K562 (cell line): ENCODE results near the gene UBXN11. TPM values are rescaled to one million over a fixed set of nuclear protein-coding genes. Genes with fewer than 3 reads are reported as not detected.

Experiments used
- CREB3 ChIP-seq: fragments of 450-650 bp; conservative IDR thresholded peaks from 2 replicates; pipeline ENCODE4 v1.6.1; 2016; ENCODE audit warnings: missing genetic modification characterization, low read depth, mild to moderate bottlenecking, missing compliant biosample characterization, moderate library complexity
- DPF2 ChIP-seq: fragments of 450-650 bp; IDR thresholded peaks from 2 replicates; pipeline ENCODE4 v1.6.1; 2016
- GATA2 ChIP-seq: sonication (generic); formaldehyde crosslinking; IDR thresholded peaks from 2 replicates; pipeline ENCODE4 v1.4.0; 2020; ENCODE audit warnings: mild to moderate bottlenecking, missing genetic modification reagents
- HSF4 ChIP-seq: fragments of 250-450 bp; sonication (Bioruptor Pico); IDR thresholded peaks from 2 replicates; pipeline ENCODE4 v2.1.2; 2022; ENCODE audit warnings: mild to moderate bottlenecking, moderate library complexity, borderline replicate concordance
- MTF1 ChIP-seq: fragments of 250-450 bp; sonication (Bioruptor Pico); IDR thresholded peaks from 2 replicates; pipeline ENCODE4 v1.9.0; 2021; ENCODE audit warnings: moderate library complexity, mild to moderate bottlenecking, inconsistent platforms, borderline replicate concordance
- NFE2 ChIP-seq: IDR thresholded peaks from 2 replicates; pipeline ENCODE4 v1.6.1; 2014; ENCODE audit warnings: antibody characterized with exemption, low read depth
- NR2C1 ChIP-seq, 2 experiments: fragments of 450-650 bp; IDR thresholded peaks; 2 replicates each; pipeline ENCODE4 v1.6.1; 2017; ENCODE audit warnings: mild to moderate bottlenecking in 2 of 2, antibody characterized with exemption in 1 of 2, inconsistent platforms in 1 of 2, missing compliant biosample characterization in 1 of 2, missing genetic modification characterization in 1 of 2
- TRIM24 ChIP-seq, 2 experiments: fragments of 450-650 bp; IDR thresholded peaks; 2 replicates each; pipeline ENCODE4 v1.6.1; 2016
- polyA plus RNA-seq, 8 experiments: library from polyadenylated mRNA; depleted of rRNA in 4 of 8; stranded (reverse) in 5 of 8; unstranded in 3 of 8; fragments of >200 nt; fragmentation: Nextera tagmentation in 2 of 8; fragmentation: Illumina TruSeq in 1 of 8; extraction: Ambion mirVana in 2 of 8; extraction: Trizol in 1 of 8; gene quantifications; 2 replicates each; pipeline versions ENCODE4 v1.2.1 to v1.2.3, GENCODE V29; 2011 to 2014; ENCODE audit warnings: inconsistent platforms in 1 of 8, missing spikeins in 1 of 8
- total RNA-seq, 7 experiments: library from RNA; depleted of rRNA in 6 of 7; stranded (reverse); fragments of >200 nt in 6 of 7; fragmentation: Illumina TruSeq in 2 of 7; extraction: Trizol in 2 of 7; gene quantifications; 2 replicates each; pipeline versions ENCODE4 v1.2.1 to v1.2.3, GENCODE V29; 2011 to 2021; ENCODE audit warnings: low replicate concordance in 1 of 7
- TF ChIP-seq, protein P1 (sequence below), 3 experiments: fragments of 200-800 bp in 1 of 3; fragments of 250-450 bp in 1 of 3; fragments of 450-650 bp in 1 of 3; sonication (Bioruptor Pico) in 1 of 3; sonication (Bioruptor generic) in 1 of 3; formaldehyde crosslinking in 1 of 3; IDR thresholded peaks; 2 replicates each; pipeline versions ENCODE4 v1.6.1 to v1.8.0; 2016 to 2022; ENCODE audit warnings: mild to moderate bottlenecking in 2 of 3, missing genetic modification characterization in 2 of 3, missing compliant biosample characterization in 1 of 3, moderate library complexity in 1 of 3
- TF ChIP-seq, protein P2 (sequence below), 2 experiments: IDR thresholded peaks; 2 replicates each; pipeline ENCODE4 v1.6.1; 2012; ENCODE audit warnings: improper control_type of control experiment in 2 of 2, low read depth in 2 of 2, low read length in 2 of 2, borderline replicate concordance in 1 of 2

The UBXN11 gene
- total and polyA plus RNA-seq, 9 of the 15 experiments (the other 6 are each of a cell fraction or from before 2014, with no cell fraction given) = 0.48 to 34.3 (median 11.3) TPM

- TF ChIP-seq, protein P1, sequence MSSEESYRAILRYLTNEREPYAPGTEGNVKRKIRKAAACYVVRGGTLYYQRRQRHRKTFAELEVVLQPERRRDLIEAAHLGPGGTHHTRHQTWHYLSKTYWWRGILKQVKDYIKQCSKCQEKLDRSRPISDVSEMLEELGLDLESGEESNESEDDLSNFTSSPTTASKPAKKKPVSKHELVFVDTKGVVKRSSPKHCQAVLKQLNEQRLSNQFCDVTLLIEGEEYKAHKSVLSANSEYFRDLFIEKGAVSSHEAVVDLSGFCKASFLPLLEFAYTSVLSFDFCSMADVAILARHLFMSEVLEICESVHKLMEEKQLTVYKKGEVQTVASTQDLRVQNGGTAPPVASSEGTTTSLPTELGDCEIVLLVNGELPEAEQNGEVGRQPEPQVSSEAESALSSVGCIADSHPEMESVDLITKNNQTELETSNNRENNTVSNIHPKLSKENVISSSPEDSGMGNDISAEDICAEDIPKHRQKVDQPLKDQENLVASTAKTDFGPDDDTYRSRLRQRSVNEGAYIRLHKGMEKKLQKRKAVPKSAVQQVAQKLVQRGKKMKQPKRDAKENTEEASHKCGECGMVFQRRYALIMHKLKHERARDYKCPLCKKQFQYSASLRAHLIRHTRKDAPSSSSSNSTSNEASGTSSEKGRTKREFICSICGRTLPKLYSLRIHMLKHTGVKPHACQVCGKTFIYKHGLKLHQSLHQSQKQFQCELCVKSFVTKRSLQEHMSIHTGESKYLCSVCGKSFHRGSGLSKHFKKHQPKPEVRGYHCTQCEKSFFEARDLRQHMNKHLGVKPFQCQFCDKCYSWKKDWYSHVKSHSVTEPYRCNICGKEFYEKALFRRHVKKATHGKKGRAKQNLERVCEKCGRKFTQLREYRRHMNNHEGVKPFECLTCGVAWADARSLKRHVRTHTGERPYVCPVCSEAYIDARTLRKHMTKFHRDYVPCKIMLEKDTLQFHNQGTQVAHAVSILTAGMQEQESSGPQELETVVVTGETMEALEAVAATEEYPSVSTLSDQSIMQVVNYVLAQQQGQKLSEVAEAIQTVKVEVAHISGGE (CRISPR knock-in tag; IDR thresholded peaks at IDR 0.05) = no peak
- no peak; the same call in 1 of the 2 replicates for TF ChIP-seq DPF2
- no peak for TF ChIP-seq NR2C1 (IDR thresholded peaks at IDR 0.05)
- TF ChIP-seq NR2C1 (tag; IDR thresholded peaks at IDR 0.05) = no peak
- TF ChIP-seq GATA2 (CRISPR knock-in tag) = no peak
- TF ChIP-seq CREB3 = 0 out of 2 replicates have a peak, but pooled peaks have one; percentile 28
- TF ChIP-seq, protein P2, sequence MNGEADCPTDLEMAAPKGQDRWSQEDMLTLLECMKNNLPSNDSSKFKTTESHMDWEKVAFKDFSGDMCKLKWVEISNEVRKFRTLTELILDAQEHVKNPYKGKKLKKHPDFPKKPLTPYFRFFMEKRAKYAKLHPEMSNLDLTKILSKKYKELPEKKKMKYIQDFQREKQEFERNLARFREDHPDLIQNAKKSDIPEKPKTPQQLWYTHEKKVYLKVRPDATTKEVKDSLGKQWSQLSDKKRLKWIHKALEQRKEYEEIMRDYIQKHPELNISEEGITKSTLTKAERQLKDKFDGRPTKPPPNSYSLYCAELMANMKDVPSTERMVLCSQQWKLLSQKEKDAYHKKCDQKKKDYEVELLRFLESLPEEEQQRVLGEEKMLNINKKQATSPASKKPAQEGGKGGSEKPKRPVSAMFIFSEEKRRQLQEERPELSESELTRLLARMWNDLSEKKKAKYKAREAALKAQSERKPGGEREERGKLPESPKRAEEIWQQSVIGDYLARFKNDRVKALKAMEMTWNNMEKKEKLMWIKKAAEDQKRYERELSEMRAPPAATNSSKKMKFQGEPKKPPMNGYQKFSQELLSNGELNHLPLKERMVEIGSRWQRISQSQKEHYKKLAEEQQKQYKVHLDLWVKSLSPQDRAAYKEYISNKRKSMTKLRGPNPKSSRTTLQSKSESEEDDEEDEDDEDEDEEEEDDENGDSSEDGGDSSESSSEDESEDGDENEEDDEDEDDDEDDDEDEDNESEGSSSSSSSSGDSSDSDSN (IDR thresholded peaks at IDR 0.05; ENCODE audit: borderline replicate concordance in 1 of 2, low read depth in 2 of 2, low read length in 2 of 2) = no peak
- TF ChIP-seq HSF4 = 0 out of 2 replicates have a peak, but pooled peaks have one; percentile 35
- TF ChIP-seq TRIM24 (IDR thresholded peaks at IDR 0.05) = no peak
- TF ChIP-seq MTF1 (CRISPR knock-in tag) = no peak
- TF ChIP-seq NFE2 = no peak
Measured at GRCh38 chr1:26306290-26307229, at the start of gene UBXN11 (continued).
